Astrocyte of the hippocampus (primary cell): ENCODE data around the gene CFDP1.
"Not testable (repeated sequence)": the region's sequence is repeated elsewhere in the genome, so short reads cannot be mapped to it uniquely, and the experiment has no call there.

Experiments
- DNase-seq: peaks from one replicate; pipeline ENCODE4 v3.0.0; 2011; ENCODE audit warnings: low read depth, low spot score

CFDP1 gene

GRCh38 chr16:75293772-75294171 lies 139.5 kb downstream of the CFDP1 start:
- no peak for DNase-seq

GRCh38 chr16:75293173-75293572 lies 140.1 kb downstream of the CFDP1 start:
- DNase-seq, result no peak

GRCh38 chr16:75292691-75293090 lies 140.6 kb downstream of the CFDP1 start:
- no peak for DNase-seq

GRCh38 chr16:75289189-75289588 lies 144.1 kb downstream of the CFDP1 start:
- DNase-seq, result no peak

- DNase-seq, result no peak
Measured at GRCh38 chr16:75288596-75289120, 144.6 kb downstream of the CFDP1 start.

GRCh38 chr16:75288181-75288580 lies 145.1 kb downstream of the CFDP1 start:
- no peak for DNase-seq

GRCh38 chr16:75287708-75288107 lies 145.6 kb downstream of the CFDP1 start:
- DNase-seq, result no peak

GRCh38 chr16:75286389-75286788 lies 146.9 kb downstream of the CFDP1 start:
- DNase-seq, result no peak

GRCh38 chr16:75282466-75283281 lies 150.6 kb downstream of the CFDP1 start:
- peak; percentile 53 for DNase-seq

- DNase-seq, result no peak
Measured at GRCh38 chr16:75281826-75282225, 151.5 kb downstream of the CFDP1 start.

GRCh38 chr16:75281009-75281408 lies 152.3 kb downstream of the CFDP1 start:
- DNase-seq, result not testable (repeated sequence)

- DNase-seq, result no peak
Measured at GRCh38 chr16:75280331-75280804, 152.9 kb downstream of the CFDP1 start.

GRCh38 chr16:75279305-75279704 lies 154.0 kb downstream of the CFDP1 start:
- DNase-seq, result peak; percentile 50

GRCh38 chr16:75273054-75273925 lies 160.0 kb downstream of the CFDP1 start:
- DNase-seq, result peak; percentile 49

- DNase-seq, result not testable (repeated sequence)
Measured at GRCh38 chr16:75272629-75273028, 160.7 kb downstream of the CFDP1 start.

GRCh38 chr16:75272097-75272551 lies 161.2 kb downstream of the CFDP1 start:
- peak; percentile 53 for DNase-seq

GRCh38 chr16:75271441-75272096 lies 161.7 kb downstream of the CFDP1 start:
- DNase-seq, result no peak

GRCh38 chr16:75269358-75269757 lies 163.9 kb downstream of the CFDP1 start:
- not testable (repeated sequence) for DNase-seq

GRCh38 chr16:75267631-75268264 lies 165.6 kb downstream of the CFDP1 start:
- DNase-seq, result peak; percentile 77

- no peak for DNase-seq
Measured at GRCh38 chr16:75266738-75267630, 166.3 kb downstream of the CFDP1 start.
